SU-DHL-6 (cell line): ENCODE data around the gene CACNA1B.

ENCODE experiments used
- EZH2phosphoT487 ChIP-seq: fragments of 200-600 bp; sonication (generic), shearing (Covaris generic); conservative IDR thresholded peaks from 2 replicates; pipeline ENCODE4 v1.6.1; 2018; ENCODE audit warnings: mild to moderate bottlenecking, antibody characterized with exemption, low read length, moderate library complexity, mixed read lengths
- TF ChIP-seq, protein P1 (sequence below): fragments of 200-600 bp; sonication (generic); IDR thresholded peaks from one replicate; pipeline ENCODE4 v1.5.1; 2017; ENCODE audit warnings: antibody characterized with exemption, mild to moderate bottlenecking, low read length, moderate library complexity; ENCODE audit not compliant: insufficient read depth, poor library complexity, severe bottlenecking

DNA sequence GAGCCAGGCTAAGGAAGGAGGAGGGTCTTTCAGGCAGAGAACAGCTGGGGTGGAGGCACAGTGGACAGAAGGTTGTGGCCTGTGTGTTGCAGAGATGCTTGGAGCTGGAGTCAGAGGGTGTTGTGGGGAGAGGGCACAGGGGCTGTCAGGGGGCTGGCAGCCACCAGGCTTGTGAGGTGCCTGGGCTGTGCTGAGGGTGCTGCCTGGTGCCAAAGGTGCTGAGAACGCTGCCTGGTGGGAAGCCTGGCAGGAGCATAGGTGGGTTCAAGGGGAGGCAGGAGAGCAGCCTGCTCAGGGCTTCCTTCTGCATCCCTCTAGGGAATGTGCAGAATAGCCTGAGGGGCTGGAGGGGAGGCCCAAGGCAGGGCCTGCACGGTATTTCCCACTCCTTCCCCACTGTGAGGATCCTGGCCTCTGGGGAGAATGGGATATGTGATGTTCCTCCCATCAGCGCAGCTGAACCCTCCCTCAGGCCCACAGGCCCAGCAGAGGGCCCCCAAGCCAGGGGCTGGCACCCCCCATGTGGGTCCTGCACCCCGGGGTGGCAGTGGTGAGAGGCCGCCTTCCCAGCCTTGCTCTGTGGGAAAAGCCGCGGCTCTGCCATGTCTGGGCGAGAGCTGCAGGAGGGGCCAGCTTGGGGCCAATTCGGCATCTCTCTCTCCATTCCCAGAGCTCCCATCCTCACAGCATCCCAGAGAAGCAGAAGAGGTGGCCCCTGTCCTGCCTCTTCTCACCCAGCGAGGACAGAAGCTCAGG is 76.3 kb downstream of the CACNA1B start:
- TF ChIP-seq, protein P1, sequence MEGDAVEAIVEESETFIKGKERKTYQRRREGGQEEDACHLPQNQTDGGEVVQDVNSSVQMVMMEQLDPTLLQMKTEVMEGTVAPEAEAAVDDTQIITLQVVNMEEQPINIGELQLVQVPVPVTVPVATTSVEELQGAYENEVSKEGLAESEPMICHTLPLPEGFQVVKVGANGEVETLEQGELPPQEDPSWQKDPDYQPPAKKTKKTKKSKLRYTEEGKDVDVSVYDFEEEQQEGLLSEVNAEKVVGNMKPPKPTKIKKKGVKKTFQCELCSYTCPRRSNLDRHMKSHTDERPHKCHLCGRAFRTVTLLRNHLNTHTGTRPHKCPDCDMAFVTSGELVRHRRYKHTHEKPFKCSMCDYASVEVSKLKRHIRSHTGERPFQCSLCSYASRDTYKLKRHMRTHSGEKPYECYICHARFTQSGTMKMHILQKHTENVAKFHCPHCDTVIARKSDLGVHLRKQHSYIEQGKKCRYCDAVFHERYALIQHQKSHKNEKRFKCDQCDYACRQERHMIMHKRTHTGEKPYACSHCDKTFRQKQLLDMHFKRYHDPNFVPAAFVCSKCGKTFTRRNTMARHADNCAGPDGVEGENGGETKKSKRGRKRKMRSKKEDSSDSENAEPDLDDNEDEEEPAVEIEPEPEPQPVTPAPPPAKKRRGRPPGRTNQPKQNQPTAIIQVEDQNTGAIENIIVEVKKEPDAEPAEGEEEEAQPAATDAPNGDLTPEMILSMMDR = no peak
- no peak for TF ChIP-seq EZH2phosphoT487
